HG02642 (cell line): Measurements from ENCODE around the gene RPL4.
"Not testable (repeated sequence)": the region's sequence is repeated elsewhere in the genome, so short reads cannot be mapped to it uniquely, and the experiment has no call there.

Source experiments
- ATAC-seq: cut with Tn5 transposase; IDR thresholded peaks from one replicate; pipeline ENCODE4 v1.9.1; 2021; ENCODE audit warnings: mild to moderate bottlenecking; ENCODE audit not compliant: unreplicated experiment, poor library complexity

Gene RPL4

DNA sequence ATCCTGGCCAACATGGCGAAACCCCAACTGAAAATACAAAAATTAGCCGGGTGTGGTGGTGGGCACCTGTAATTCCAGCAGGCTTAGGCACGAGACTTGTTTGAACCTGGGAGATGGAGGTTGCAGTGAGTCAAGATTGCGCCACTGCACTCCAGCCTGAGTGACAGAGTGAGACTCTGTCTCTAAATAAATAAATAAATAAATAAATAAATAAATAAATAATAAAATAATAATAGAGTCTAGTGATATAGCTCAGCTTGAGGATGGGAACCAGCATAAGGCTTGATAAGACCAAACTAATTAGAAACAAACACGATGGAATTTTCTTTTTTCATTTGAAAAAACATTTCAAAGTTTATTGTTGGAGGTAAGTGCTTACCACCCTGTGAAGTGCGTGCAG, 43.4 kb downstream of the RPL4 start:
- ATAC-seq: not testable (repeated sequence)

GRCh38 chr15:66459818-66460615, 44.6 kb downstream of the RPL4 start:
- ATAC-seq: no peak

DNA sequence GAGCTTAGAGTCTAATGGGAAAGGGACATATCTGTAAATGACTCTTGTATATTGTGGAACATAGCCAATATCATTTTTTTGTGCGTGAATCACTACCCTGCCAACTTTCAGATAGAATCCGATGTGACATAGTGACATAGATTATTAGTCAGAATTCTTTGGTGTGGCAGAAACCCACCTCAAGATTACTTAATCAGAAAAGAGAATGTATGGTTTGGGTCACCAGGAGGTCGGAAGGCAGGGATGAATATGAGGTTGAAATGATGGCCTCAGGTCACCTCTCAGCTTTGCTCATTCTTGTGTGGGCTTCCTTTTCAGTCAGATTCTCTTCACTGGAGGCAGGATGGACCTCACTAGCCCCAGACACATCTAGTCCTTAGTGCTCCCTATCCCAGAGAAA, 48.4 kb downstream of the RPL4 start:
- no peak for ATAC-seq

- no peak for ATAC-seq
Measured at GRCh38 chr15:66454143-66454542, 50.5 kb downstream of the RPL4 start.

DNA sequence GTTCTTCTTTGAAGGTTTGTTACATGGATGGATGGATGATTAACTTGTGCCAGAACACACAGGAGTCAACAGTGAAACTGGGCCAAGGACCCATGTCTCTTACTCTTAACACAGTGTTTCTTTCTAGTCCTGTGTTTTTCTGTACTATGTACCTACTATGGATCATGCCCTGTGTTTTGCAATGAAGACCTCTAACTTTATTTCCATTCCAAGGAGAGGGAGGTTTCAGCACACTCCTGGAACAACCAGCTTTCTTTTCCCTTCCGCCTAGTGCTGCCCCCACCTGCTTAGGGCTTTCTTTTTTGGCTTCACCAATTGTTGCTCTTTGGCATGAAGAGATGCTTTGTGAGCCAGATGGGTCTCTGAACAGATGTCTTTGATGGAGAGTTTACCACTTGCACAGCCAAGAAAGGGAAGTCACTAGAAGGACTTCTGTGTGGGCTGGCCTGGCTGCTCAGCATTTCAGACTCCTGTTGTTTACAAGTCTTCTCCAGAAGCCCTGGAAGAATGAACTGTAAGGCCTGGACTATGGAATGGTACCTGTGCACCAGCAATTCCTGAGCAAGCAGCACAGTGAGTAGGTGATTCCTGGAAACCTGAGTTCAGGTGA, 51.6 kb downstream of the RPL4 start:
- ATAC-seq: no peak

GRCh38 chr15:66452420-66452819, 52.2 kb downstream of the RPL4 start:
- no peak for ATAC-seq
